Loucy (cell line): ENCODE data around the gene FAM107B.

ENCODE experiments used
- H2AFZ ChIP-seq: fragments of 200-600 bp; sonication (generic); 2 replicates; pipeline ENCODE4 v1.6.0; 2016; ENCODE audit warnings: antibody characterized with exemption, mild to moderate bottlenecking, low read length, moderate library complexity
- H3F3A ChIP-seq: fragments of 200-600 bp; 2 replicates; pipeline ENCODE4 v1.6.0; 2016; ENCODE audit warnings: antibody characterized with exemption, low read depth, mild to moderate bottlenecking
- H3K27me3 ChIP-seq: fragments of 200-600 bp; sonication (generic); 2 replicates; pipeline ENCODE4 v1.6.1; 2014; ENCODE audit warnings: low read length, mild to moderate bottlenecking; ENCODE audit not compliant: insufficient read depth, poor library complexity, severe bottlenecking
- H3K36me3 ChIP-seq: fragments of 200-600 bp; sonication (generic); 2 replicates; pipeline ENCODE4 v1.6.1; 2016; ENCODE audit warnings: low read length; ENCODE audit not compliant: insufficient read depth
- H3K4me1 ChIP-seq: fragments of 200-600 bp; sonication (generic); 2 replicates; pipeline ENCODE4 v1.5.1; 2014; ENCODE audit warnings: low read length, mild to moderate bottlenecking; ENCODE audit not compliant: insufficient read depth, poor library complexity, severe bottlenecking
- H3K4me2 ChIP-seq: fragments of 200-600 bp; sonication (generic); 2 replicates; pipeline ENCODE4 v1.6.0; 2014; ENCODE audit warnings: antibody characterized with exemption, low read length, low read depth, mild to moderate bottlenecking; ENCODE audit not compliant: poor library complexity, severe bottlenecking
- H3K4me3 ChIP-seq: fragments of 200-600 bp; sonication (generic); 2 replicates; pipeline ENCODE4 v1.5.1; 2014; ENCODE audit warnings: low read length, mild to moderate bottlenecking, mixed read lengths; ENCODE audit not compliant: poor library complexity, severe bottlenecking
- H3K79me2 ChIP-seq: fragments of 200-600 bp; sonication (generic); 2 replicates; pipeline ENCODE4 v1.6.1; 2014; ENCODE audit warnings: low read length; ENCODE audit not compliant: insufficient read depth
- H3K9ac ChIP-seq: fragments of 200-600 bp; sonication (generic); 2 replicates; pipeline ENCODE4 v1.6.0; 2014; ENCODE audit warnings: mild to moderate bottlenecking, low read depth, low read length, moderate library complexity; ENCODE audit not compliant: poor library complexity, severe bottlenecking
- H3K9me2 ChIP-seq: fragments of 200-600 bp; sonication (generic); replicated peaks from 2 replicates; pipeline ENCODE4 v1.6.1; 2016; ENCODE audit warnings: low read depth, low read length, mixed read lengths
- H3K9me3 ChIP-seq: fragments of 200-600 bp; sonication (generic); 2 replicates; pipeline ENCODE4 v1.6.1; 2014; ENCODE audit warnings: mild to moderate bottlenecking, antibody characterized with exemption, low read length, low read depth; ENCODE audit not compliant: insufficient read depth
- H4K20me1 ChIP-seq: fragments of 200-600 bp; sonication (generic); 2 replicates; pipeline ENCODE4 v1.6.0; 2014; ENCODE audit warnings: antibody characterized with exemption, low read length, mild to moderate bottlenecking; ENCODE audit not compliant: insufficient read depth, poor library complexity, severe bottlenecking
- EZH2phosphoT487 ChIP-seq: fragments of 200-600 bp; IDR thresholded peaks from 2 replicates; pipeline ENCODE4 v1.6.1; 2018; ENCODE audit warnings: antibody characterized with exemption, mild to moderate bottlenecking, moderate library complexity, borderline replicate concordance
- TF ChIP-seq, protein P1 (sequence below): fragments of 200-600 bp; sonication (generic); conservative IDR thresholded peaks from 2 replicates; pipeline ENCODE4 v1.5.1; 2014; ENCODE audit warnings: mild to moderate bottlenecking, antibody characterized with exemption, low read length

Gene FAM107B

DNA sequence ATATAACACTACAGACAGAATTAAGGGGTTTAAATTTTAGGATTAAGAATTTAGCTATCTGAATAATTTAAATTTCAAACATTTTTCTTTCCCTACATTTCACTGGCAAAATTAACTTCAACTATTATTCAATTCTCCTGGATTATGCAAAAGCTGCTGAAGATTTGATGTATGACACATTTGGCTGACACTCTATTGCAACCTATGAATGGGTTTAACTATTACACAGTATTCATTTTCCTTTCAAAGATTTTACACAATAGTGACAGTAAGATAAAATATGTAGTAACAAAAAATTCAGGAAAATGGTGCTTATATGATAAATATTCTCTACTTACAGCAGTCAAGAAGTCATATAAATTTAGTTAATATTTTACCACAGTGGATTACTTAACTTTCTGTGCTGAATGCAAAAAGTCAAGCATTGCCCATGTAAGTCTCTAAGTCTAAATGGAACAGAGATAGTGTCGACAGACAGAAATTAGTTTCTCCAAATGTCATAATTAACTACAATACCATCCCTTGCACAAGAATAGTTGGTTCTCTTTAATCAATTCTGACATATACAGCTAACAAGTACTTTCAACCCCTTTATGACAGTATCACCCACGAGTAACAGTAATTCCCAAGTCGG lies 249.9 kb downstream of the FAM107B start:
- H3K4me3 ChIP-seq: no peak overlapping the region
- H4K20me1 ChIP-seq: no peaks in the 10 kb centered on the region
- no peak overlapping the region for H2AFZ ChIP-seq
- no peak overlapping the region for H3K9ac ChIP-seq
- no peak for TF ChIP-seq EZH2phosphoT487
- TF ChIP-seq, protein P1, sequence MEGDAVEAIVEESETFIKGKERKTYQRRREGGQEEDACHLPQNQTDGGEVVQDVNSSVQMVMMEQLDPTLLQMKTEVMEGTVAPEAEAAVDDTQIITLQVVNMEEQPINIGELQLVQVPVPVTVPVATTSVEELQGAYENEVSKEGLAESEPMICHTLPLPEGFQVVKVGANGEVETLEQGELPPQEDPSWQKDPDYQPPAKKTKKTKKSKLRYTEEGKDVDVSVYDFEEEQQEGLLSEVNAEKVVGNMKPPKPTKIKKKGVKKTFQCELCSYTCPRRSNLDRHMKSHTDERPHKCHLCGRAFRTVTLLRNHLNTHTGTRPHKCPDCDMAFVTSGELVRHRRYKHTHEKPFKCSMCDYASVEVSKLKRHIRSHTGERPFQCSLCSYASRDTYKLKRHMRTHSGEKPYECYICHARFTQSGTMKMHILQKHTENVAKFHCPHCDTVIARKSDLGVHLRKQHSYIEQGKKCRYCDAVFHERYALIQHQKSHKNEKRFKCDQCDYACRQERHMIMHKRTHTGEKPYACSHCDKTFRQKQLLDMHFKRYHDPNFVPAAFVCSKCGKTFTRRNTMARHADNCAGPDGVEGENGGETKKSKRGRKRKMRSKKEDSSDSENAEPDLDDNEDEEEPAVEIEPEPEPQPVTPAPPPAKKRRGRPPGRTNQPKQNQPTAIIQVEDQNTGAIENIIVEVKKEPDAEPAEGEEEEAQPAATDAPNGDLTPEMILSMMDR: no peak
- H3K4me1 ChIP-seq: peaks cover 10% of the 10 kb centered on the region
- H3K4me2 ChIP-seq: no peak overlapping the region
- H3K9me2 ChIP-seq: no peaks in the 10 kb centered on the region
- H3K79me2 ChIP-seq: 0 out of 2 replicates have a peak, but pooled peaks cover 4% of the 10 kb centered on the region
- peaks cover 39% of the 10 kb centered on the region; the same call in 1 of the 2 replicates for H3K36me3 ChIP-seq
- no peaks in the 10 kb centered on the region for H3F3A ChIP-seq
- H3K9me3 ChIP-seq: no peaks in the 10 kb centered on the region
- H3K27me3 ChIP-seq: no peaks in the 10 kb centered on the region

DNA sequence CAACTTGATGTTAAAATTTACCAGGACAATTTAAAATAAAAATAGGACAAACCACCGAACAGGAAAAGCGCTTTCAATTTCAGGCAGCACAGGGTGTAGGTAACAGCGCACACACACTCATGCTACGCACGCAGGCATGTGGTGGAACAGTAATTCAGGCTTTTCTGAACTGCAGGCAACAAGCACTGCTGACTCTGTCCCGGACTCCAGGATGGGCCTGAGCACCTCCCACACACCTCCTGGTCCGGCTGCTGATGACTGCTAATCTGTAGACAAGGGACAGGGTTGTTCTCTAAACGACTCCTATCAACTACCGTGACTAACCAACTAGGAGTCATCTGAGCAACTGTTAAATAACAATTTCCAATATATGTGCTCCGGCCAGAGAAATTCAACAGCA lies 251.4 kb downstream of the FAM107B start:
- peaks cover 34% of the 10 kb centered on the region; the same call in 1 of the 2 replicates for H3K36me3 ChIP-seq
- no peaks in the 10 kb centered on the region for H3F3A ChIP-seq
- 0 out of 2 replicates have a peak, but pooled peaks cover 4% of the 10 kb centered on the region for H3K79me2 ChIP-seq

DNA sequence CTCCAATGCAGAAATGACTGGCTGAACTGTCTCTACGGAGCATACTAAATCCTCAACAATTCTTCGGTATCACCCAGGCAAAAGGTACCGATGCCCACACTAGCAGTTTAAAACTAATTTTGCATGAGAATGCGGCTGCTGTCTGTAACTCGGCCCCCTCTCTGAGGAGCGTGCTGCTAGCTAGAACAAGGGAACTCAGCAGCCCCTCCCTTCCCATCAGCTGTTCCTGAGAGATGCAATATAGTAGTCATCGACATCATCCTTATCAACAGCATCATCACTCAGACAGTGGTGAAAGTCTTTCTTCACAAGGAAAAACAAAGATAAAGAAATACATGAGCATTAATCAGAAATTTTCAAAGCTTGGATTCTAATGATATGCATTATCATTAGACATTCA lies 254.9 kb downstream of the FAM107B start:
- no peaks in the 10 kb centered on the region for H3K9me3 ChIP-seq
- H3K27me3 ChIP-seq: no peaks in the 10 kb centered on the region
- no peaks in the 10 kb centered on the region for H3K79me2 ChIP-seq
- no peak overlapping the region for H3K4me2 ChIP-seq
- no peaks in the 10 kb centered on the region for H4K20me1 ChIP-seq
- H3F3A ChIP-seq: no peaks in the 10 kb centered on the region
- H3K4me3 ChIP-seq: no peak overlapping the region
- H3K9ac ChIP-seq: no peak overlapping the region
- peaks cover 33% of the 10 kb centered on the region; the same call in 1 of the 2 replicates for H3K36me3 ChIP-seq
- H3K4me1 ChIP-seq: no peaks in the 10 kb centered on the region
- no peaks in the 10 kb centered on the region for H3K9me2 ChIP-seq
- TF ChIP-seq, protein P1: no peak
- TF ChIP-seq EZH2phosphoT487: no peak
- H2AFZ ChIP-seq: no peak overlapping the region

More for the DNA sequence above, 251.4 kb downstream of the FAM107B start:
- TF ChIP-seq, protein P1: no peak
- TF ChIP-seq EZH2phosphoT487: no peak
- Histone ChIP-seq H3K9me3 (no peaks in the 10 kb centered on the region), H4K20me1 (no peaks in the 10 kb centered on the region), H2AFZ (no peak overlapping the region), H3K9ac (no peak overlapping the region), H3K4me3 (no peak overlapping the region), H3K9me2 (no peaks in the 10 kb centered on the region), H3K27me3 (no peaks in the 10 kb centered on the region), H3K4me1 (no peaks in the 10 kb centered on the region), H3K4me2 (no peak overlapping the region)
